ENCODE measurements around the gene OLFM2. TPM values are rescaled to one million over a fixed set of nuclear protein-coding genes. Genes with fewer than 3 reads are reported as not detected.

OLFM2 gene
- total and polyA plus RNA-seq, 4 donors: 0.49 to 28.9 (median 2.3) TPM

DNA sequence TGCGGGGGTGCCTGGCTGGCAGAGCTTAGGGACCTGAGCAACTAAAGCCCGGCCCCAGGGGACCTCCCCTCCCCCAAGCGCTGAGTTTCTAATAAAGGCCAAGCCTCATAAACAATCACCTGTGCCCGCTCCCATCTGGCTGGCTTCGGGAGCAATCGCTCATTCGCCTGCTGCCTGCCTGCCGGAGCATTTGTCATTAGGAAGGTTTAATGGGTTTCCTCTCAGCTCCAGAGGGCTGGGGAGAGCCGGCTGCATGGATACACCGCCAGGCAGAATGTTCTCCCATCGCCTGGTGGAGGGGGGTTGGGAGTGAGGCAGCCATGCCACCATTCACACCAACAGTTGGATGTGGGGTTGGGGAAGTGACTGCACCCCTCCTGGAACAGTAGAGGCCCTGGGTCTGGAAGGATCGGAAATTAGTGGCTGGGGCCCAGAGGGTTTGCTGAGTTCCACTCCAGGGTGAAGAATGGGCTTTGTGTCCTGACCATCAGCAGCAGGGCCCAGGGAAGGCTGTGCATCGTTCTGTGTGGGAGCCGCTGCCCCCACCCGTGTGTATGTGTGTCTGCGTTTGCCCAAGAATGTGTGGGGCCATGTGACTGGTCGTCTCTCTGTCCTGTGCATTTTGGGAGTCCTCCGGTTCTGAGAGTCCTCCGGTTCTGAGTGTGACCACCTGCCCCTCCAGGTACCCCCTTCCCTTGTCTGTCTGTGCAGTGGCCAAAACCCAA is 85.9 kb downstream of the OLFM2 start:
- WGBS: 88% methylated on average over 19 of the region's 19 CpGs
- no peak for DNase-seq (ENCODE audit: low spot score)
- Histone ChIP-seq H3K4me3 (ENCODE audit: low read depth in 1 of 3, low read length in 3 of 3) (no peak overlapping the region), H3K27me3 (ENCODE audit: control insufficient read depth in 4 of 4, insufficient read depth in 4 of 4, low read length in 3 of 4) (no peaks in the 10 kb centered on the region), H3K36me3 (ENCODE audit: control insufficient read depth in 4 of 4, insufficient read depth in 3 of 4, low read depth in 1 of 4, low read length in 3 of 4) (peaks cover 0 to 10% (median 4%) of the 10 kb centered on the region in 4 donors), H3K9ac (ENCODE audit: low read depth in 1 of 2, low read length in 2 of 2) (no peak overlapping the region), H3K4me1 (ENCODE audit: control insufficient read depth in 4 of 4, insufficient read depth in 4 of 4, low read length in 3 of 4) (peaks cover 0 to 7% (median 3%) of the 10 kb centered on the region in 4 donors), H3K27ac (ENCODE audit: low read depth in 1 of 2, low read length in 2 of 2) (no peak overlapping the region), H3K9me3 (ENCODE audit: control insufficient read depth in 4 of 4, low read length in 3 of 4) (no peaks in the 10 kb centered on the region)
- TF ChIP-seq REST (IDR thresholded peaks at IDR 0.05) (no peak), HNF4A (conservative IDR thresholded peaks at IDR 0.05) (no peak), RXRA (IDR thresholded peaks at IDR 0.05) (no peak), FOXA1 (IDR thresholded peaks at IDR 0.05) (no peak), MAX (IDR thresholded peaks at IDR 0.05) (no peak), JUND (IDR thresholded peaks at IDR 0.05) (no peak), NR2F2 (IDR thresholded peaks at IDR 0.05) (no peak), HNF4G (IDR thresholded peaks at IDR 0.05) (no peak), GABPA (IDR thresholded peaks at IDR 0.05 in 1 of 2, conservative IDR thresholded peaks at IDR 0.05 in 1 of 2) (no peak), RAD21 (IDR thresholded peaks at IDR 0.05) (no peak), SP1 (IDR thresholded peaks at IDR 0.05) (no peak)
- TF ChIP-seq, protein P1, sequence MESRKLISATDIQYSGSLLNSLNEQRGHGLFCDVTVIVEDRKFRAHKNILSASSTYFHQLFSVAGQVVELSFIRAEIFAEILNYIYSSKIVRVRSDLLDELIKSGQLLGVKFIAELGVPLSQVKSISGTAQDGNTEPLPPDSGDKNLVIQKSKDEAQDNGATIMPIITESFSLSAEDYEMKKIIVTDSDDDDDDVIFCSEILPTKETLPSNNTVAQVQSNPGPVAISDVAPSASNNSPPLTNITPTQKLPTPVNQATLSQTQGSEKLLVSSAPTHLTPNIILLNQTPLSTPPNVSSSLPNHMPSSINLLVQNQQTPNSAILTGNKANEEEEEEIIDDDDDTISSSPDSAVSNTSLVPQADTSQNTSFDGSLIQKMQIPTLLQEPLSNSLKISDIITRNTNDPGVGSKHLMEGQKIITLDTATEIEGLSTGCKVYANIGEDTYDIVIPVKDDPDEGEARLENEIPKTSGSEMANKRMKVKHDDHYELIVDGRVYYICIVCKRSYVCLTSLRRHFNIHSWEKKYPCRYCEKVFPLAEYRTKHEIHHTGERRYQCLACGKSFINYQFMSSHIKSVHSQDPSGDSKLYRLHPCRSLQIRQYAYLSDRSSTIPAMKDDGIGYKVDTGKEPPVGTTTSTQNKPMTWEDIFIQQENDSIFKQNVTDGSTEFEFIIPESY (IDR thresholded peaks at IDR 0.05): no peak

GRCh38 chr19:9849791-9850190 is 86.5 kb downstream of the OLFM2 start:
- no peak for DNase-seq (ENCODE audit: low spot score)
- H3K9me3 ChIP-seq (ENCODE audit: control insufficient read depth in 4 of 4, low read length in 3 of 4): no peaks in the 10 kb centered on the region
- H3K27ac ChIP-seq (ENCODE audit: low read depth in 1 of 2, low read length in 2 of 2): no peak overlapping the region
- H3K36me3 ChIP-seq (ENCODE audit: control insufficient read depth in 4 of 4, insufficient read depth in 3 of 4, low read depth in 1 of 4, low read length in 3 of 4): peaks cover 0 to 10% (median 4%) of the 10 kb centered on the region in 4 donors
- H3K9ac ChIP-seq (ENCODE audit: low read depth in 1 of 2, low read length in 2 of 2): no peak overlapping the region
- H3K27me3 ChIP-seq (ENCODE audit: control insufficient read depth in 4 of 4, insufficient read depth in 4 of 4, low read length in 3 of 4): no peaks in the 10 kb centered on the region
- no peak overlapping the region for H3K4me3 ChIP-seq (ENCODE audit: low read depth in 1 of 3, low read length in 3 of 3)
- WGBS: 89% methylated on average over 7 of the region's 7 CpGs
- peaks cover 0 to 7% (median 3%) of the 10 kb centered on the region in 4 donors for H3K4me1 ChIP-seq (ENCODE audit: control insufficient read depth in 4 of 4, insufficient read depth in 4 of 4, low read length in 3 of 4)
- TF ChIP-seq RXRA (IDR thresholded peaks at IDR 0.05): no peak
- no peak for TF ChIP-seq JUND (IDR thresholded peaks at IDR 0.05)
- no peak for TF ChIP-seq RAD21 (IDR thresholded peaks at IDR 0.05)
- TF ChIP-seq SP1 (IDR thresholded peaks at IDR 0.05): no peak
- no peak for TF ChIP-seq FOXA1 (IDR thresholded peaks at IDR 0.05)
- no peak for TF ChIP-seq CTCF (IDR thresholded peaks at IDR 0.05; ENCODE audit: low read depth, low read length, missing input control)
- TF ChIP-seq TAF1 (conservative IDR thresholded peaks at IDR 0.05): no peak
- TF ChIP-seq NR2F2 (IDR thresholded peaks at IDR 0.05): no peak
- TF ChIP-seq MAX (IDR thresholded peaks at IDR 0.05): no peak
- no peak for TF ChIP-seq HNF4A (conservative IDR thresholded peaks at IDR 0.05)
- TF ChIP-seq, protein P1 (IDR thresholded peaks at IDR 0.05): no peak
- TF ChIP-seq REST (IDR thresholded peaks at IDR 0.05): no peak
- no peak for TF ChIP-seq FOXA2 (IDR thresholded peaks at IDR 0.05)
- no peak for TF ChIP-seq HNF4G (IDR thresholded peaks at IDR 0.05)
- TF ChIP-seq EGR1 (IDR thresholded peaks at IDR 0.05; ENCODE audit: low read depth in 2 of 2): no peak
